ENCODE data around the gene TTC33. TPM values are rescaled to one million over a fixed set of nuclear protein-coding genes. Genes with fewer than 3 reads are reported as not detected.

TTC33 gene
- polyA plus RNA-seq, 1 donor = 17.8 TPM

DNA sequence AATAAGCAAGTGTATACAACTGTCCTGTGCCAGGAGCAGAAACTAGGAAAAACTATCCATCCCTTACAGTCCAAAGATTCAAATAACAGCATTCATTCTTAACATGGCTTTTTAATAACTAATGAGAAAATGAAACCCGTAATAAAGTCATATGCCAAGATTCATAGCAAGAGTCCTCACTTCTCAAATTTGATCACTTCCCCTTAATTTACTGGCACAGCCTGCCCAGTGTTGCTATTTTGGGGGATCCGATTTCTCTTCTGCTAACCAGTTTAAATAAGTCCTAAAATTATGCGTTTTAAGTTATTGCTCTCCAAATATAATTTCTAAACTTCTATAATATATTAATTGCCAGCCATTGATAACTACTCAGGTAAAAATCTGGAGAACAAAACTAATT is 253.0 kb downstream of the TTC33 start:
- Histone ChIP-seq H3K27me3 (ENCODE audit: control insufficient read depth, insufficient read depth, low read length) (no peaks in the 10 kb centered on the region), H3K36me3 (ENCODE audit: control insufficient read depth, insufficient read depth, low read length) (no peaks in the 10 kb centered on the region), H3K9me3 (ENCODE audit: control insufficient read depth, low read depth, low read length) (no peaks in the 10 kb centered on the region), H3K27ac (ENCODE audit: low read length) (peak overlapping the region; percentile 43), H3K4me3 (ENCODE audit: low read length) (no peak overlapping the region), H3K4me1 (ENCODE audit: control insufficient read depth, insufficient read depth, low read length) (peaks cover 28% of the 10 kb centered on the region)
- WGBS (ENCODE audit: insufficient coverage, low lambda C conversion rate) = 63% methylated on average over 2 of the region's 3 CpGs
- no peak for DNase-seq

DNA sequence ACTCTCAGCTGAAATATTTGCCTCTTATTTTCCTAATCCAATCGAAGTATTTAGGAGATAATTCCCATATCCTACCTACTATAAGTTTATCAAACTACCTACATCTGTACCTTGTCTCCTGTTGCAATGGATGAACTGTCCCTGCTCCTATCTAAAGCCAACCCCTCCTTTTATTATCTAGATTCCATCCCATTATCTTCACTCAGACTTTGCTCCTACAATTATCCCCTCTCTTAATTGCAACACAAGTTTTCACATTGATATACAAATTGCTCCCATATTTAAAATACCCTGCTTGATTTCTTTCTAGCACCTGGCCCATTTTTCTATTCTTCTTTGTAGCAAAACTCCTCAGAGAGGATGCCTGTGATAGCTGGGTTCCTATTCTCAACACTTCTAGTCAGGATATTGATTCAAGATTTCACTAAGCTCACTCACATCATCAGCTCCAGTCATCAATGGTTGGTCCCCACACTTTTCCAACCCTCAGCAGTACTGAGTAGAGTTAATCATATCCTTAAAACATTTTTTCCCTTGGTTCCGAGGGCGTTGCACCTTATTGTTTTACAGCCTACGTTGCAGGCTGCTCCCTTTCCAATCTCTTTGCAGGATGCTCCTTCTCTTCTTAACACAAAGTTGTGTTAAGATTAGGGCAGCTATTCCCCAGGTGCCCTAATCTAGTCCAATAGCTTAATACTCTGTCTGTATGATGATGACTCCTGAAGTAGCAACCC is 253.9 kb downstream of the TTC33 start:
- no peak overlapping the region for H3K4me3 ChIP-seq (ENCODE audit: low read length)
- WGBS (ENCODE audit: insufficient coverage, low lambda C conversion rate) = 28% methylated on average over 2 of the region's 4 CpGs
- peaks cover 28% of the 10 kb centered on the region for H3K4me1 ChIP-seq (ENCODE audit: control insufficient read depth, insufficient read depth, low read length)
- H3K27ac ChIP-seq (ENCODE audit: low read length) = peak overlapping the region; percentile 43
- no peaks in the 10 kb centered on the region for H3K27me3 ChIP-seq (ENCODE audit: control insufficient read depth, insufficient read depth, low read length)
- DNase-seq = peak; percentile 49 to 76
- no peaks in the 10 kb centered on the region for H3K9me3 ChIP-seq (ENCODE audit: control insufficient read depth, low read depth, low read length)
- no peaks in the 10 kb centered on the region for H3K36me3 ChIP-seq (ENCODE audit: control insufficient read depth, insufficient read depth, low read length)

DNA sequence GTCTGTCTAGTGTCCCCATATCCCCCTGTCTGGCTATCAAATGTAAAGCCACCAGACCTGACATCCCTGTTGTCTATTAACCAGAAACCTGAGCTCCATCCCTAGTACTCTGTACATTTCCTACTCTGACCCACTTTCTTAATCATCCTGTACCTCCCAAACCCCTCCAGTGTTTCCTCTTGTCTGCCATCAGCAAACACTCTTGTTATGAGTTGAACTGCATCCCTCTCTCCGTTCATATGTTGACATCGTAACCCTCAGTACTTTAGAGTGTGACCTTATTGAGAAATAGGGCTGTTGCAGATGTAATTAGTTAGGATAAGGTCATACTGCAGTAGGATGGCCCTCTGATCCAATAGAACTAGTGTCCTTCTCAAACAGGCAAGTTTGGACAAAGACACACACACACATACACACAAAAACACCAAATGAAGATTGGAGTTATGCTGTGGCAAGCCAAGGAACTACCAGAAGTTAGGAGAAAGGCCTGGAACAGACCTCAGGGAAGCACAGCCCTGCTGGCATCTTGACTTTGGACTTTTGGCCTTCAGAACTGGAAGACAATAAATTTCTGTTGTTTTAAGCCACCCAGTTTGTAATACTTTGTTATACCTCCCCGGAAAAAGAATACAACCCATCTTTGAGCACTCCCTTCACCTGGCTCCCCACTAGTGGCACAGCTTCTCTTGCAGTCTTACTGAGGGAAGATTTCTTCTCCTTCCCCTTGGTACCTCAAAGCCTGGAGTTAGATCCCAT is 256.1 kb downstream of the TTC33 start:
- Histone ChIP-seq H3K4me1 (ENCODE audit: control insufficient read depth, insufficient read depth, low read length) (peaks cover 37% of the 10 kb centered on the region), H3K27me3 (ENCODE audit: control insufficient read depth, insufficient read depth, low read length) (no peaks in the 10 kb centered on the region), H3K4me3 (ENCODE audit: low read length) (no peak overlapping the region), H3K36me3 (ENCODE audit: control insufficient read depth, insufficient read depth, low read length) (no peaks in the 10 kb centered on the region), H3K27ac (ENCODE audit: low read length) (peak overlapping the region; percentile 34), H3K9me3 (ENCODE audit: control insufficient read depth, low read depth, low read length) (no peaks in the 10 kb centered on the region)
- DNase-seq = peak in 1 of 2 donors; percentile 68
- 50% methylated on average over 1 of the region's 3 CpGs for WGBS (ENCODE audit: insufficient coverage, low lambda C conversion rate)

DNA sequence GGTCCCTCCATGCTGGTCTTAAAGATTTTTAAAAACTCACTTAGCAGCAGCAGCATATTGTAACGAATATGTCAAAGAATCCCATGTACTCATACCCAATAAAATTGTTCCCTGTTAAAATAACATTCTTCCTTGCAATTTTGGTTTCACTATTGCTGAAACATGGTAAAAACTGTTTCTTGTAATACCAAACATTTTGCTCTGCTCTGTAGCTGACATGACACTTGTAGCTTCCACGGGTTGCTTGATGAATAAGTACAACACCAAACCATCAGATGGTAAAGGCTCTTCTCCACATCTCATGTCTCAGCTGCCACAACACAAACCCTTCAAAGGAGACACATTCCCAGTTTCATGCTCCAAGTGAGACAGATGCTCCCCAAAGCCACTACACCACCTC is 256.8 kb downstream of the TTC33 start:
- H3K4me3 ChIP-seq (ENCODE audit: low read length) = no peak overlapping the region
- peak overlapping the region; percentile 34 for H3K27ac ChIP-seq (ENCODE audit: low read length)
- H3K9me3 ChIP-seq (ENCODE audit: control insufficient read depth, low read depth, low read length) = no peaks in the 10 kb centered on the region
- 100% methylated on average over 1 of the region's 2 CpGs for WGBS (ENCODE audit: insufficient coverage, low lambda C conversion rate)
- no peaks in the 10 kb centered on the region for H3K36me3 ChIP-seq (ENCODE audit: control insufficient read depth, insufficient read depth, low read length)
- DNase-seq = no peak
- H3K27me3 ChIP-seq (ENCODE audit: control insufficient read depth, insufficient read depth, low read length) = no peaks in the 10 kb centered on the region
- peaks cover 38% of the 10 kb centered on the region for H3K4me1 ChIP-seq (ENCODE audit: control insufficient read depth, insufficient read depth, low read length)

DNA sequence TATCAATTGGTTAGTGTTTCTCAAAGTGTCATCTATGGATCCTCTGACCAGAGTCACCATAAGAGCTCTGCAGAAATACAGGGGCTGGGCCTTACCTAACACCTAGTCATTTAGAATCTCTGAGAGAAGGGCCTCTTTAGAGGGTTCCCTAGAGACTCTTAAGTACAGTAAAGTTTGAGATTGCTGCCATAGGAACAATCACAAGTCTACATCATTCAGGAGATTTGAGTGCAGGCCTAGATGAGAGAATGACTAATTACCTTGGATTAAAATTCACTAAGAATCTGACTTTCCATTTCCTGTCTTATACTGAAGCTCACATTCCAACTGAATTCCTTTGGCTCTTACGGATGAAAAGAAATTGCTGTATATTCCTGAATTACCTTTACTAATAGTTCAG is 258.2 kb downstream of the TTC33 start:
- H3K27me3 ChIP-seq (ENCODE audit: control insufficient read depth, insufficient read depth, low read length) = no peaks in the 10 kb centered on the region
- WGBS (ENCODE audit: insufficient coverage, low lambda C conversion rate) = 80% methylated on average over 1 of the region's 1 CpG
- no peak overlapping the region for H3K4me3 ChIP-seq (ENCODE audit: low read length)
- H3K4me1 ChIP-seq (ENCODE audit: control insufficient read depth, insufficient read depth, low read length) = peaks cover 38% of the 10 kb centered on the region
- H3K27ac ChIP-seq (ENCODE audit: low read length) = no peak overlapping the region
- no peaks in the 10 kb centered on the region for H3K36me3 ChIP-seq (ENCODE audit: control insufficient read depth, insufficient read depth, low read length)
- no peaks in the 10 kb centered on the region for H3K9me3 ChIP-seq (ENCODE audit: control insufficient read depth, low read depth, low read length)
- no peak for DNase-seq

DNA sequence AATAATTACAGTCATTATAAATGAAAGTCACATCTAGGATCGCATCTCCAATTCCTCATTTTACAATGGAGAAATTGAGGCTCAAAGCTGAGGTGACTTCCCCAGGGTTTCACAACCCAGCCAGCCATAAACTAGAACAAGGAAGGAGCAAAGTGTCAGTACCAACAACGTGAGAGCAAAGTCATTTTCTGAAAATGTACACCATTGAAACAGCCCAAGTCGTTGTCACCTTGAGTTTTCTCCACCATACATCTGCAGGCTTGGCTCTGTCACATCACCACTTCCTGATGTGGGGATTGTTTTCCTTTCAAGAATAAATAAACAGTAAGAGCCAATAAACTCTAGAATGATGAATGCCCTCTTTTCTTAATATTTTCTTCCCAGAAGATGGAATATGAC is 260.5 kb downstream of the TTC33 start:
- H3K9me3 ChIP-seq (ENCODE audit: control insufficient read depth, low read depth, low read length) = no peaks in the 10 kb centered on the region
- peaks cover 24% of the 10 kb centered on the region for H3K4me1 ChIP-seq (ENCODE audit: control insufficient read depth, insufficient read depth, low read length)
- H3K27me3 ChIP-seq (ENCODE audit: control insufficient read depth, insufficient read depth, low read length) = no peaks in the 10 kb centered on the region
- DNase-seq = peak; percentile 40 to 72
- no peaks in the 10 kb centered on the region for H3K36me3 ChIP-seq (ENCODE audit: control insufficient read depth, insufficient read depth, low read length)
- no peak overlapping the region for H3K4me3 ChIP-seq (ENCODE audit: low read length)
- WGBS (ENCODE audit: insufficient coverage, low lambda C conversion rate) = no CpG with 5 or more reads among the region's 3 CpGs
- peak overlapping the region; percentile 42 for H3K27ac ChIP-seq (ENCODE audit: low read length)

DNA sequence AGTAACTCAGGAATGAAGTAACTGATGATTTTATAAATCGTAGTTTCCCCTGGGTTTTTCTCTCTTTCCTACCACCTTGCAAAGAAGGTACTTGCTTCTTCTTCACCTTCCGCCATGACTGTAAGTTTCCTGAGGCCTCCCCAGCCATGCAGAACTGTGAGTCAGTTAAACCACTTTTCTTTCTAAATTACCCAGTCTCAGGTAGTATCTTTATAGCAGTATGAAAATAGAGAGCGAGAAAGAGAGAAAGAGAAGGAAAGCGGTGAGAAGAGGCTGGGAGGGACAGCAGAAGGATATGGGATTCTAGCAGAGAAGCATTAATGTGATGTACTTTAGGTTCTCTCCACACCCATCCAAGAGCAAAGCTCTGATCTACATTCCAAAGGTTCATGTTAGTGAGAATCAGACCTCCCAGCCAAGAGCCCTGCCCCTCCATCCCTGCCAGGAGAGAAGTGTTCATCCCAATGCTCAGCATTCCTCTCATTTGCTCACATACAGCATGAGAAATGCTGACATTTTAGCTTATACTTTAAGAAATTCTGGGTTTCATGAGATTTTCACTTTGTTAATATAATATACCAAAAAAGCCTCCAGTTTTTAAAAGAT is 261.0 kb downstream of the TTC33 start:
- peaks cover 19% of the 10 kb centered on the region for H3K4me1 ChIP-seq (ENCODE audit: control insufficient read depth, insufficient read depth, low read length)
- H3K9me3 ChIP-seq (ENCODE audit: control insufficient read depth, low read depth, low read length) = no peaks in the 10 kb centered on the region
- H3K36me3 ChIP-seq (ENCODE audit: control insufficient read depth, insufficient read depth, low read length) = no peaks in the 10 kb centered on the region
- peak overlapping the region; percentile 42 for H3K27ac ChIP-seq (ENCODE audit: low read length)
- no peak overlapping the region for H3K4me3 ChIP-seq (ENCODE audit: low read length)
- 80% methylated on average over 1 of the region's 4 CpGs for WGBS (ENCODE audit: insufficient coverage, low lambda C conversion rate)
- DNase-seq = no peak
- H3K27me3 ChIP-seq (ENCODE audit: control insufficient read depth, insufficient read depth, low read length) = no peaks in the 10 kb centered on the region

DNA sequence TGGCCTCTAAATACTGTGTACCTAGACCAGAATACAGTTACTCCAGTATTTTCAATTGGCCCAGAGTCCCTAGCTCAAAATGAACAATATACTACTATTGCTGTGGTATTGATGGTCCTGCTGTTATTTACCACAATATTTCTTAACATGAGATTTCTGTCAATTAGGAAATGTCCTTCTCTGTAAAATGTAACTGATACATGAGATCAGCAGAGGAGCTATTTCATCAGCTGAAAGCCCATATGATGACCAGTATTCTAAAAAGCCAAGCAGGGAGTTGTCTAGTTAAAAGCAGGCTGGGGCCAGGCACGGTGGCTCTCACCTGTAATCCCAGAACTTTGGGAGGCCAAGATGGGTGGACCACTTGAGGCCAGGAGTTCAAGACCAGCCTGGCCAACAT is 263.7 kb downstream of the TTC33 start:
- no peak overlapping the region for H3K4me3 ChIP-seq (ENCODE audit: low read length)
- no CpG with 5 or more reads among the region's 1 CpG for WGBS (ENCODE audit: insufficient coverage, low lambda C conversion rate)
- H3K9me3 ChIP-seq (ENCODE audit: control insufficient read depth, low read depth, low read length) = no peaks in the 10 kb centered on the region
- H3K36me3 ChIP-seq (ENCODE audit: control insufficient read depth, insufficient read depth, low read length) = no peaks in the 10 kb centered on the region
- H3K27me3 ChIP-seq (ENCODE audit: control insufficient read depth, insufficient read depth, low read length) = no peaks in the 10 kb centered on the region
- peaks cover 22% of the 10 kb centered on the region for H3K4me1 ChIP-seq (ENCODE audit: control insufficient read depth, insufficient read depth, low read length)
- H3K27ac ChIP-seq (ENCODE audit: low read length) = no peak overlapping the region
- no peak for DNase-seq

DNA sequence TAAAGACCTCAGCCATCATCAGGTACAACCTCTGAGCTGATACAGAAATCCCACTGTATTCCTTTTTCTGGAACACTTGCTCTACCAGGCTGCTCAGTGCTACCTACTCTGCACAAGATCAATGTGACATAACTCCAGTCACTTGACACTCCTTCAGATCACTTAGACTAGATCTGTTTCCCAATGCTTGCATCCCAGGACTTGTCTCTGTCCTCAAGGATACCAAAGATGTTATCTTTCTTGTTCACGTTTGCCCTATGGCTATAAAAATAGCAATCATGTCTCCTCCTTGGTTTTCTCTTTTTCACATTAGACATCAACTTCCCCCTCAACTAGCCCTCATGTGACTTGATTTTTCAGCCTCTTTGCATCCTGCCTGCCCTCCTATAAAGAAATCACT is 264.1 kb downstream of the TTC33 start:
- 43% methylated on average over 1 of the region's 1 CpG for WGBS (ENCODE audit: insufficient coverage, low lambda C conversion rate)
- Histone ChIP-seq H3K27ac (ENCODE audit: low read length) (no peak overlapping the region), H3K36me3 (ENCODE audit: control insufficient read depth, insufficient read depth, low read length) (no peaks in the 10 kb centered on the region), H3K9me3 (ENCODE audit: control insufficient read depth, low read depth, low read length) (no peaks in the 10 kb centered on the region), H3K27me3 (ENCODE audit: control insufficient read depth, insufficient read depth, low read length) (no peaks in the 10 kb centered on the region), H3K4me1 (ENCODE audit: control insufficient read depth, insufficient read depth, low read length) (peaks cover 22% of the 10 kb centered on the region), H3K4me3 (ENCODE audit: low read length) (no peak overlapping the region)
- DNase-seq = peak in 1 of 2 donors; percentile 25

DNA sequence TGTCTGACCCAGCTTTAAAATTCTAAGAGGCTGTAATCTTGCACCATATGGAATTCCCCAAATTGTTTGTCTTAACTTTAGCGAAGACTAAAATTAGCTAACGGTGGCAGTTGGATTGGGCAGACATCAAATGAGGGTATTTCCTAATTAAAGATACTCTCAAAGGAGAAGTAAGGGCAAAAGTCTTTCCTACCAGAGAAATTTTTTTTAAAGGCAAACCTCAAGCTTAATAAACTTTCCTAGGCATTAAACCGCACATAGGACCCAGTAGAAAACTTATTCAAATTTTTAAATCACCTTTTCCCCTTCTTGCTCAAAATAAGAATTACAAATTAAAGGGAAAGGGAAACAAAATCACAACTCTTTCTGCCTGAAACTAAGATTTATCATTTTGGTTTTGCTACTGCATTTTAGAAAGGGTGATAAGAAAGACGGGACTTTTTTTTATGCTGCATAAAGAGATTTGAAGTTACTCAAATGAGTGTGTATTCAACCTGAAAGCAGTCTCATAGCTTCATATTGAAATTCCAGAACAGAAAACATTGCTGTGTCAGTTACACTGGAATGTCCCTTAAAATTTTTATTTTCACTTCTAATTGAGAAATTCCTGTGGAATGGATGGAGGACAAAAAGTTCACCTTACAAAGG is 265.2 kb downstream of the TTC33 start:
- Histone ChIP-seq H3K36me3 (ENCODE audit: control insufficient read depth, insufficient read depth, low read length) (no peaks in the 10 kb centered on the region), H3K9me3 (ENCODE audit: control insufficient read depth, low read depth, low read length) (no peaks in the 10 kb centered on the region), H3K27ac (ENCODE audit: low read length) (no peak overlapping the region), H3K27me3 (ENCODE audit: control insufficient read depth, insufficient read depth, low read length) (no peaks in the 10 kb centered on the region), H3K4me1 (ENCODE audit: control insufficient read depth, insufficient read depth, low read length) (peaks cover 25% of the 10 kb centered on the region), H3K4me3 (ENCODE audit: low read length) (no peak overlapping the region)
- 92% methylated on average over 2 of the region's 4 CpGs for WGBS (ENCODE audit: insufficient coverage, low lambda C conversion rate)
- DNase-seq = no peak
